ENCODE measurements around the gene DLGAP1. TPM values are rescaled to one million over a fixed set of nuclear protein-coding genes. Genes with fewer than 3 reads are reported as not detected.

DLGAP1 gene
- total RNA-seq, 1 experiment from 2014 or later, result 0.07 TPM

DNA sequence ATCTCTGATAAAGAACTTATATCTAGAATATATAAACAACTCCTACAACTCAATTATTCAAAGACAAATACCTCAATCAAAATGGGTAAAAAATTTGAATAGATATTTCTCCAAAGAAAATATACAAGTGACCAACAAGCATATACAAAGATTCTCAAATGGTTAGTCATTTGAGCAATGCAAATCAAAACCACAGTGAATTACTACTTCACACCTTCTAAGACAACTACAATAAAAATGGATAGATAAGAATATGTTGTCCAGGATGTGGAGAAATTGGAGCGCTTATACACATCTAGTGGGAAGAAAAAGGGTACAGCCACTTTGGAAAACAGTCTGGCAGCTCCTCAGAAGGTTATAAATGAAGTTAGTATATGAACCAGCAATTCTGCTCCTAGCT is 672.2 kb downstream of the DLGAP1 start:
- H3K36me3 ChIP-seq (ENCODE audit: control insufficient read depth, insufficient read depth, low read length), result no peaks in the 10 kb centered on the region
- intact Hi-C loops (cut with micrococcal nuclease; ENCODE audit: unreplicated experiment), result no loop called here
- H3K36me3 Mint-ChIP-seq (ENCODE audit: insufficient read depth, unreplicated experiment), result no peaks in the 10 kb centered on the region
- ChIA-PET POLR2A (no interaction called here), CTCF (no interaction called here)
- no peak overlapping the region for H3K4me3 Mint-ChIP-seq (ENCODE audit: unreplicated experiment)
- no peaks in the 10 kb centered on the region for H3K27me3 Mint-ChIP-seq (ENCODE audit: insufficient read depth, unreplicated experiment)
- DNase-seq, result no peak
- peaks cover 12% of the 10 kb centered on the region for H3K9me3 Mint-ChIP-seq (ENCODE audit: unreplicated experiment)
- no peaks in the 10 kb centered on the region for H3K4me1 Mint-ChIP-seq (ENCODE audit: low read depth, unreplicated experiment)
- H3K9me3 ChIP-seq, result no peaks in the 10 kb centered on the region
- H3K4me3 ChIP-seq (ENCODE audit: low read depth, low read length), result no peak overlapping the region
- H3K4me1 ChIP-seq, result no peaks in the 10 kb centered on the region
- H3K27me3 ChIP-seq (replicated peaks; ENCODE audit: control insufficient read depth, insufficient read depth, low read length), result no peaks in the 10 kb centered on the region
- BruUV-seq (replicated peaks), result no TSS peak
- no peak overlapping the region for H3K27ac Mint-ChIP-seq (ENCODE audit: unreplicated experiment)
- TF ChIP-seq, protein P1, sequence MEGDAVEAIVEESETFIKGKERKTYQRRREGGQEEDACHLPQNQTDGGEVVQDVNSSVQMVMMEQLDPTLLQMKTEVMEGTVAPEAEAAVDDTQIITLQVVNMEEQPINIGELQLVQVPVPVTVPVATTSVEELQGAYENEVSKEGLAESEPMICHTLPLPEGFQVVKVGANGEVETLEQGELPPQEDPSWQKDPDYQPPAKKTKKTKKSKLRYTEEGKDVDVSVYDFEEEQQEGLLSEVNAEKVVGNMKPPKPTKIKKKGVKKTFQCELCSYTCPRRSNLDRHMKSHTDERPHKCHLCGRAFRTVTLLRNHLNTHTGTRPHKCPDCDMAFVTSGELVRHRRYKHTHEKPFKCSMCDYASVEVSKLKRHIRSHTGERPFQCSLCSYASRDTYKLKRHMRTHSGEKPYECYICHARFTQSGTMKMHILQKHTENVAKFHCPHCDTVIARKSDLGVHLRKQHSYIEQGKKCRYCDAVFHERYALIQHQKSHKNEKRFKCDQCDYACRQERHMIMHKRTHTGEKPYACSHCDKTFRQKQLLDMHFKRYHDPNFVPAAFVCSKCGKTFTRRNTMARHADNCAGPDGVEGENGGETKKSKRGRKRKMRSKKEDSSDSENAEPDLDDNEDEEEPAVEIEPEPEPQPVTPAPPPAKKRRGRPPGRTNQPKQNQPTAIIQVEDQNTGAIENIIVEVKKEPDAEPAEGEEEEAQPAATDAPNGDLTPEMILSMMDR (IDR thresholded peaks at IDR 0.05; ENCODE audit: insufficient read depth in 1 of 2, low read depth in 1 of 2, low read length in 1 of 2, severe bottlenecking in 1 of 2, unreplicated experiment in 1 of 2), result no peak

DNA sequence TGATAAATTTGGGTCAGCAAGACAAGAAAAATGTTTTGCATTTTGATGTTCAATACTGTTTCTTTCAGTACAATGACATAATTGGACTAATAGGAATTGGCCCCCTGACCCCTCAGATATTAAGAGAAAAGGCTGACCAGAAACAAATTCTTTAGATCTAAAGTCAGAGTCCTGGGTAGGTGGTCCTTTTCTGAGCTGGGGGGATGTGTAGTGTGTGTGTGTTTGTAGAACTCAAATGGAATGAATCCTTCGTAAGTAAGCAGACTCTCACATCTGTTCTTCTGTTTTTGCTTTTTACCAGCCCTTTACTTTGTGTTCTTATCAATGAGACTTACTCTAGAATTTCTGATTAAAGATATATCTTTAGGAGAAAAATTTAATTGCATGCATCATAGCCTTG is 677.4 kb downstream of the DLGAP1 start:
- H3K4me1 Mint-ChIP-seq (ENCODE audit: low read depth, unreplicated experiment), result peaks cover 8% of the 10 kb centered on the region

DNA sequence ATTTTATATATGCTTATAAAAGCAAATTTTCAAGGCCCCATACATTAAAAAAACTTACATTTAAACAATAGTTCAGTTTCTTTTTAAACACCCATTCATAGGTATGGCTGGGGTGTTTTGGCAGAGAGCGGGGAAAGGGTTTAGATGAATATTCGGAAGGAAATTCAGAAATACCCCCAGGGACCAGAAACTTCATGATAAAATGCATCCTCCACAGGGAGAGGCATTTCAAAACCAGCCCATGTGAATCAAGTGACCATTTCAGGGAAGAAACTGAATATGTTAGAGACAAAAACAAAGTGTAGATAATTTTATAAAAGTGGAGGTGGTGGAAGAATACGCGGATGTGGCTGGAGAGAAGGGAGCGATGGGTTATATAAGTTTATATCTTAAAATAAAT is 678.0 kb downstream of the DLGAP1 start:
- Mint-ChIP-seq H3K36me3 (ENCODE audit: insufficient read depth, unreplicated experiment) (no peaks in the 10 kb centered on the region), H3K27ac (ENCODE audit: unreplicated experiment) (no peak overlapping the region), H3K4me1 (ENCODE audit: low read depth, unreplicated experiment) (peaks cover 14% of the 10 kb centered on the region), H3K4me3 (ENCODE audit: unreplicated experiment) (no peak overlapping the region), H3K9me3 (ENCODE audit: unreplicated experiment) (no peaks in the 10 kb centered on the region), H3K27me3 (ENCODE audit: insufficient read depth, unreplicated experiment) (no peaks in the 10 kb centered on the region)
- no peaks in the 10 kb centered on the region for H3K9me3 ChIP-seq
- no TSS peak for BruUV-seq (replicated peaks)
- no peak for DNase-seq
- H3K27me3 ChIP-seq (replicated peaks; ENCODE audit: control insufficient read depth, insufficient read depth, low read length), result no peaks in the 10 kb centered on the region
- intact Hi-C loops (cut with micrococcal nuclease; ENCODE audit: unreplicated experiment), result no loop called here
- peaks cover 20% of the 10 kb centered on the region for H3K4me1 ChIP-seq
- H3K36me3 ChIP-seq (ENCODE audit: control insufficient read depth, insufficient read depth, low read length), result no peaks in the 10 kb centered on the region
- TF ChIP-seq, protein P1 (IDR thresholded peaks at IDR 0.05; ENCODE audit: insufficient read depth in 1 of 2, low read depth in 1 of 2, low read length in 1 of 2, severe bottlenecking in 1 of 2, unreplicated experiment in 1 of 2), result no peak
- ChIA-PET CTCF (no interaction called here), POLR2A (no interaction called here)
- no peak overlapping the region for H3K4me3 ChIP-seq (ENCODE audit: low read depth, low read length)

More for the DNA sequence above, 677.4 kb downstream of the DLGAP1 start:
- Histone ChIP-seq H3K9me3 (no peaks in the 10 kb centered on the region), H3K4me3 (ENCODE audit: low read depth, low read length) (no peak overlapping the region), H3K4me1 (peaks cover 17% of the 10 kb centered on the region), H3K27me3 (replicated peaks; ENCODE audit: control insufficient read depth, insufficient read depth, low read length) (no peaks in the 10 kb centered on the region), H3K36me3 (ENCODE audit: control insufficient read depth, insufficient read depth, low read length) (no peaks in the 10 kb centered on the region)
- Mint-ChIP-seq H3K27ac (ENCODE audit: unreplicated experiment) (no peak overlapping the region), H3K36me3 (ENCODE audit: insufficient read depth, unreplicated experiment) (no peaks in the 10 kb centered on the region), H3K9me3 (ENCODE audit: unreplicated experiment) (no peaks in the 10 kb centered on the region), H3K27me3 (ENCODE audit: insufficient read depth, unreplicated experiment) (no peaks in the 10 kb centered on the region), H3K4me3 (ENCODE audit: unreplicated experiment) (no peak overlapping the region)
- CTCF ChIA-PET, result no interaction called here
- POLR2A ChIA-PET, result no interaction called here
- no TSS peak for BruUV-seq (replicated peaks)
- no peak for DNase-seq
- TF ChIP-seq, protein P1 (IDR thresholded peaks at IDR 0.05; ENCODE audit: insufficient read depth in 1 of 2, low read depth in 1 of 2, low read length in 1 of 2, severe bottlenecking in 1 of 2, unreplicated experiment in 1 of 2), result no peak
- intact Hi-C loops (cut with micrococcal nuclease; ENCODE audit: unreplicated experiment), result no loop called here

Data from Caco-2 (cell line).